ENCODE results near the gene SPATA33. TPM values are rescaled to one million over a fixed set of nuclear protein-coding genes. Genes with fewer than 3 reads are reported as not detected.

SPATA33 gene
- total RNA-seq, 2 experiments from 2014 or later = 4.4 to 7.1 TPM

DNA sequence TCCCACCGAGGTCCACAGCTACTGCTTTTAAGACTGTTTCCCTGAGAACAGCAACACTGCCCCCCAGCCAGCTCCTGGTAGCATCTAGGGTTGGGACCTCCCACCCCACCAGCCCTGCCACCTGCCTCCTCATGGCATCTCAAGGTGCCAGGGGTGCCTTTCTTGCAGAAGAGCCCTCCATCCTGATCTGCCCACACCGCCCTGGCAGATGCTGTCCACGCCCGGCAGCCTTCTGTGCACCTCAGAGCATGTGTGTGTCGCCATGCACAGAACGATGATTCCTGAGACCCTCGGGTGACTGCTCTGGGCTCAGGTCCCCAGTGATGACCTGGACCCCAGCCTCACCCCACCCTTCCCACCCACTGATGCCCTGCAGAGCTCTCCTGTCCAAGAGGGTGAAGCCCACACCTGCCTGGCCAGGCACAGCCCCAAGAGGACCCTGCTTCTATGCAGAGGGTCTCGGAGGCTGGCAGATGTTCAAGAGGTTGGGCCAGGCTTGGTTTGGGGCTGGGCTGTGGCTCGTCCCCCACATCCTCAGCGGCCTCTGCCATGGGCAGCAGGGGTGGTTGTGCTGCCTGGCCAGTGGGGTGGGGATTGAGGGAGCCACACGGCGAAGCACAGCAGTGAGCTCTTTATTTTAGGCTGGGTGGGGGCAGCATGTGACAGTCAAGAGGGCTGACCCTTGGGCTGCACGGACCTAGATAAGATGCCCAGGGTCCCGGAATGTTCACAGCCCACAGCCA lies 49.1 kb downstream of the SPATA33 start:
- no peaks in the 10 kb centered on the region for H3K9me3 ChIP-seq (ENCODE audit: control insufficient read depth in 1 of 2, insufficient read depth in 1 of 2, low read length in 2 of 2)
- H3K4me3 Mint-ChIP-seq = no peak overlapping the region

DNA sequence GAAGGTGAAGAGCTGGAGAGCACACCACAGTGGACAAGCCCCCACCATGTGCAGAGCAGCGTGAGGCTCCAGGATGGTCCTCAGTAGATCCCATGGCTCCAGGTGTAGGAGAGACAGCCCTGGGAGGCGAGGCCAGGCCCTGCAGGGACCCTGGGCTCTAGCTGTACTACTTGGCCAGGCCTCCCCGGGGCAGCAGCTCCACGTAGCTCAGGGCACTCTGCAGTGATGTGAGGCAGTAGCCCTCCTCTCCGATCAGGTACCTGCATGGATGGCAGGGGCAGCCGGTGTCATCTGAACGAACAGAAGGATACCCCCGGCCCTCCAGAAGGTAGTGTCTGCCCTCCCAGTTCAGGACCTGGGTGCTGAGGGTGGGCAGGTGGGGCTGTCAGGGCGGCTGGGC lies 50.1 kb downstream of the SPATA33 start:
- H3K4me1 ChIP-seq (ENCODE audit: insufficient read depth, low read length) = peaks cover 29% of the 10 kb centered on the region
- intact Hi-C loops (cut with DNase I, micrococcal nuclease) = no loop called here
- Mint-ChIP-seq H3K9me3 (no peaks in the 10 kb centered on the region), H3K4me3 (no peak overlapping the region), H3K4me1 (ENCODE audit: low read depth) (peaks cover 7% of the 10 kb centered on the region), H3K36me3 (ENCODE audit: low read depth) (no peaks in the 10 kb centered on the region), H3K27me3 (no peaks in the 10 kb centered on the region), H3K27ac (no peak overlapping the region)
- no peak for DNase-seq
- CTCF ChIA-PET = interaction anchor here (4.4 kb wide), 1 partner anchor 153 kb away, joined by 45 read pairs; no protein-coding TSS in a partner anchor
- H3K27ac ChIP-seq (ENCODE audit: low read depth in 1 of 2, low read length in 2 of 2) = no peak overlapping the region
- H3K27me3 ChIP-seq (ENCODE audit: control insufficient read depth in 1 of 2, insufficient read depth in 2 of 2, low read length in 2 of 2) = peaks cover 0 to 2% of the 10 kb centered on the region in 2 experiments
- H3K9me3 ChIP-seq (ENCODE audit: control insufficient read depth in 1 of 2, insufficient read depth in 1 of 2, low read length in 2 of 2) = no peaks in the 10 kb centered on the region
- TF ChIP-seq, protein P1, sequence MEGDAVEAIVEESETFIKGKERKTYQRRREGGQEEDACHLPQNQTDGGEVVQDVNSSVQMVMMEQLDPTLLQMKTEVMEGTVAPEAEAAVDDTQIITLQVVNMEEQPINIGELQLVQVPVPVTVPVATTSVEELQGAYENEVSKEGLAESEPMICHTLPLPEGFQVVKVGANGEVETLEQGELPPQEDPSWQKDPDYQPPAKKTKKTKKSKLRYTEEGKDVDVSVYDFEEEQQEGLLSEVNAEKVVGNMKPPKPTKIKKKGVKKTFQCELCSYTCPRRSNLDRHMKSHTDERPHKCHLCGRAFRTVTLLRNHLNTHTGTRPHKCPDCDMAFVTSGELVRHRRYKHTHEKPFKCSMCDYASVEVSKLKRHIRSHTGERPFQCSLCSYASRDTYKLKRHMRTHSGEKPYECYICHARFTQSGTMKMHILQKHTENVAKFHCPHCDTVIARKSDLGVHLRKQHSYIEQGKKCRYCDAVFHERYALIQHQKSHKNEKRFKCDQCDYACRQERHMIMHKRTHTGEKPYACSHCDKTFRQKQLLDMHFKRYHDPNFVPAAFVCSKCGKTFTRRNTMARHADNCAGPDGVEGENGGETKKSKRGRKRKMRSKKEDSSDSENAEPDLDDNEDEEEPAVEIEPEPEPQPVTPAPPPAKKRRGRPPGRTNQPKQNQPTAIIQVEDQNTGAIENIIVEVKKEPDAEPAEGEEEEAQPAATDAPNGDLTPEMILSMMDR (IDR thresholded peaks at IDR 0.05) = no peak
- POLR2A ChIA-PET = interaction anchor here (1.2 to 2.1 kb wide), 3 partner anchors 13 to 166 kb away, joined by 4 to 8 read pairs (median 4); partner anchors contain the start of genes TCF25 and VPS9D1
- H3K36me3 ChIP-seq (ENCODE audit: insufficient read depth, low read length) = no peaks in the 10 kb centered on the region
- ATAC-seq (ENCODE audit: poor library complexity) = no peak
- no peak overlapping the region for H3K4me3 ChIP-seq (ENCODE audit: low read length)

More for the DNA sequence above, 49.1 kb downstream of the SPATA33 start:
- H3K4me3 ChIP-seq (ENCODE audit: low read length) = no peak overlapping the region
- intact Hi-C loops (cut with DNase I, micrococcal nuclease) = loop anchor here (1.0 kb wide), 6 partner anchors 16 to 204 kb away; no protein-coding TSS in a partner anchor
- H3K27ac ChIP-seq (ENCODE audit: low read depth in 1 of 2, low read length in 2 of 2) = no peak overlapping the region
- CTCF ChIA-PET = interaction anchor here (1.0 to 4.4 kb wide), 13 partner anchors 13 to 203 kb away, joined by 3 to 45 read pairs (median 6); partner anchors contain the start of genes SPIRE2 and VPS9D1
- H3K4me1 ChIP-seq (ENCODE audit: insufficient read depth, low read length) = peaks cover 25% of the 10 kb centered on the region
- ATAC-seq (ENCODE audit: poor library complexity) (no peak), DNase-seq (peak in 1 of 14 experiments; percentile 34)
- no peaks in the 10 kb centered on the region for H3K36me3 Mint-ChIP-seq (ENCODE audit: low read depth)
- no peak overlapping the region for H3K27ac Mint-ChIP-seq
- TF ChIP-seq, protein P1 (IDR thresholded peaks at IDR 0.05) = no peak
- no peaks in the 10 kb centered on the region for H3K36me3 ChIP-seq (ENCODE audit: insufficient read depth, low read length)
- no peaks in the 10 kb centered on the region for H3K27me3 Mint-ChIP-seq
- no peaks in the 10 kb centered on the region for H3K27me3 ChIP-seq (ENCODE audit: control insufficient read depth in 1 of 2, insufficient read depth in 2 of 2, low read length in 2 of 2)
- POLR2A ChIA-PET = interaction anchor here (0.9 to 2.1 kb wide), 20 partner anchors 11 to 204 kb away, joined by 3 to 14 read pairs (median 6); partner anchors contain the start of genes CDK10, TCF25 and VPS9D1
- H3K9me3 Mint-ChIP-seq = no peaks in the 10 kb centered on the region
- peaks cover 14% of the 10 kb centered on the region for H3K4me1 Mint-ChIP-seq (ENCODE audit: low read depth)

DNA sequence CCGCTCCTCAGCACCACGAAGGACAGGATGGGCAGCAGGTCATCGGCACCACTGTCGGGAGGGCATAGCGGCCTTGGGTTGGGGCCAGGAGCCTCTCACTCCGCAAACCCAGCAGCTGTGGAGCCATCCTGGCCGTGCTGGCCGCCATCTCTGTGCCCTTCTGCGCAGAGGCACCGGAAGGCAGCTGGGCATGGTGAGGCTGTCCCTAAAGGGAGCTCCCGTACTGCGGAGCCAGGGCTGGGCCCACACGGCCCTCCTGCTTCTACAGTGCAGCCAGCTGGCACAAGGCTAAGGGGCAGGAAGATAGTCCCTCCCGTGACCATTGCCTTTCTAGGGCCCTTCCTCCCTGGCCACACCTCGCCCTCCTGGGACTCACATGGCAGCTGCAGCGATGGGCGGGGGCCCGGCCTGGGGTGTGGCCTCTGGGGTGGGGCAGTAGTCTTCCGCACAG lies 50.9 kb downstream of the SPATA33 start:
- intact Hi-C loops (cut with DNase I, micrococcal nuclease) = no loop called here
- no peak overlapping the region for H3K27ac Mint-ChIP-seq
- Histone ChIP-seq H3K27ac (ENCODE audit: low read depth in 1 of 2, low read length in 2 of 2) (no peak overlapping the region), H3K4me1 (ENCODE audit: insufficient read depth, low read length) (peaks cover 31% of the 10 kb centered on the region), H3K36me3 (ENCODE audit: insufficient read depth, low read length) (no peaks in the 10 kb centered on the region), H3K4me3 (ENCODE audit: low read length) (no peak overlapping the region), H3K9me3 (ENCODE audit: control insufficient read depth in 1 of 2, insufficient read depth in 1 of 2, low read length in 2 of 2) (no peaks in the 10 kb centered on the region), H3K27me3 (ENCODE audit: control insufficient read depth in 1 of 2, insufficient read depth in 2 of 2, low read length in 2 of 2) (peaks cover 0 to 2% of the 10 kb centered on the region in 2 experiments)
- H3K9me3 Mint-ChIP-seq = no peaks in the 10 kb centered on the region
- ChIA-PET CTCF (interaction anchor here (2.0 to 4.4 kb wide), 2 partner anchors 85 to 152 kb away, joined by 5 to 45 read pairs; no protein-coding TSS in a partner anchor), POLR2A (interaction anchor here (1.3 to 2.1 kb wide), 2 partner anchors 12 to 16 kb away, joined by 4 to 8 read pairs; partner anchors contain the start of gene VPS9D1)
- no peak for DNase-seq
- H3K36me3 Mint-ChIP-seq (ENCODE audit: low read depth) = no peaks in the 10 kb centered on the region
- no peaks in the 10 kb centered on the region for H3K27me3 Mint-ChIP-seq
- H3K4me1 Mint-ChIP-seq (ENCODE audit: low read depth) = peaks cover 6% of the 10 kb centered on the region
- no peak overlapping the region for H3K4me3 Mint-ChIP-seq
- no peak for ATAC-seq (ENCODE audit: poor library complexity)
- TF ChIP-seq, protein P1 (IDR thresholded peaks at IDR 0.05) = no peak
